Astrocyte of the cerebellum (primary cell): ENCODE results near the gene TRIM65.

Experiments
- DNase-seq: peaks from one replicate; pipeline ENCODE4 v3.0.0-alpha.2; 2011; ENCODE audit warnings: low read depth
- H3K4me3 ChIP-seq: 2 replicates; pipeline ENCODE4 v1.5.1; 2011; ENCODE audit warnings: mild to moderate bottlenecking, low read depth, low read length, moderate library complexity
- CTCF ChIP-seq: IDR thresholded peaks from 2 replicates; pipeline ENCODE4 v1.5.1; 2012; ENCODE audit warnings: low read length, low read depth, moderate library complexity, mild to moderate bottlenecking; ENCODE audit errors: missing control alignments
- in situ Hi-C: cut with HindIII; loops from 2 replicates; pipeline ENCODE4 v1.10.0; 2017; ENCODE audit warnings: low sequenced_read_pairs

TRIM65 gene

GRCh38 chr17:75898065-75898464 lies 1.3 kb upstream of the TRIM65 start:
- TF ChIP-seq CTCF, result no peak
- H3K4me3 ChIP-seq, result no peak overlapping the region
- in situ Hi-C loops, result no loop called here

GRCh38 chr17:75897160-75898019 lies 639 bp upstream of the TRIM65 start:
- TF ChIP-seq CTCF, result no peak
- H3K4me3 ChIP-seq, result peak overlapping the region; percentile 61
- in situ Hi-C loops, result no loop called here
- no peak for DNase-seq

More at GRCh38 chr17:75898065-75898464, 1.3 kb upstream of the TRIM65 start:
- DNase-seq, result no peak

- DNase-seq, result no peak
- TF ChIP-seq CTCF, result peak; percentile 45
- H3K4me3 ChIP-seq, result peak overlapping the region; percentile 61
- in situ Hi-C loops, result no loop called here
Observed at GRCh38 chr17:75895370-75896155, 1.2 kb downstream of the TRIM65 start.

- no peak for DNase-seq
- in situ Hi-C loops, result no loop called here
- H3K4me3 ChIP-seq, result no peak overlapping the region
- TF ChIP-seq CTCF, result no peak
Observed at GRCh38 chr17:75894049-75894733, 2.6 kb downstream of the TRIM65 start.

DNA sequence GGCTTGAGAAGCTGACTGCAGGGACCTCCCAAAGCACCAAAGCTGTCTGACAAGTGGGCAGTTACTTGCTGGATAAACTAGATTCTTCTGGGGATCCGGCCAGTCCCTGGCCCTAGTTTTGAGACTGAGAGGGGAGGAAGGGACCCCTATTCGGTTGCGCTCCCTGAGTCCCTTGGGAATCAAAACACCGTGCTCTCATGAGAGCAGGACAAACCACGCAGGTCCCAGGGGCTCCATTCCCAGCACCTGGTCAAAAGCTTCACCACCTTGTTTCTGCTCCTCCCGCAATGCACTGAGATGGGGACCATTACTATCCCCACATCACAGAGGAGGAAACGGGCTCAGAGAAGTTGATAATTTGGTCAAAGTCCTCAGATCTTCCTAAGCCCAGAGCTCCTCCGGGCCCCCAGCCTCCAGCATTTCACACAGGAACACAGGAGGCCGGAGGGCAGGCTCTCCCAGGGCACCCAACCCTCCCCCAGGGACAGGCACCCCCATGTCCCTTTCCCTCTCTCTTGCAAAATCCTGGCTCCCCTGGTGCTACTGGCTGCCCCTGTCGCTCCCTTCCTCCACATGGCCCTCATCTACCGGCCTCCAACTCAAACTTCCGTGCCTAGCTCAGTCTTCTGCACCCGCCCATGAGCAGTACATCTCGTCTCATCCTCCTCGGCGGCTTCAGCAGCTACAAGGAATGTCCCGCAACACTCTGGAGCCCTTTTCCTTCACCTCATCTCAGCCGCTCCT lies 3.3 kb downstream of the TRIM65 start:
- in situ Hi-C loops, result no loop called here
- no peak for DNase-seq
- TF ChIP-seq CTCF, result no peak
- no peak overlapping the region for H3K4me3 ChIP-seq
